K562 (cell line): ENCODE results near the gene WNT8A. TPM values are rescaled to one million over a fixed set of nuclear protein-coding genes. Genes with fewer than 3 reads are reported as not detected.

Experiments
- HNRNPH1 ChIP-seq: fragments of 200-400 bp; formaldehyde crosslinking; optimal IDR thresholded peaks from 2 replicates; pipeline ENCODE3; 2017; ENCODE audit warnings: low read depth, mild to moderate bottlenecking, low read length, moderate library complexity
- MAFK ChIP-seq: IDR thresholded peaks from 2 replicates; pipeline ENCODE4 v1.6.1; 2011; ENCODE audit warnings: low read length, improper control_type of control experiment
- polyA plus RNA-seq, 8 experiments: library from polyadenylated mRNA; depleted of rRNA in 4 of 8; stranded (reverse) in 5 of 8; unstranded in 3 of 8; fragments of >200 nt; fragmentation: Nextera tagmentation in 2 of 8; fragmentation: Illumina TruSeq in 1 of 8; extraction: Ambion mirVana in 2 of 8; extraction: Trizol in 1 of 8; gene quantifications; 2 replicates each; pipeline versions ENCODE4 v1.2.1 to v1.2.3, GENCODE V29; 2011 to 2014; ENCODE audit warnings: inconsistent platforms in 1 of 8, missing spikeins in 1 of 8
- total RNA-seq, 7 experiments: library from RNA; depleted of rRNA in 6 of 7; stranded (reverse); fragments of >200 nt in 6 of 7; fragmentation: Illumina TruSeq in 2 of 7; extraction: Trizol in 2 of 7; gene quantifications; 2 replicates each; pipeline versions ENCODE4 v1.2.1 to v1.2.3, GENCODE V29; 2011 to 2021; ENCODE audit warnings: low replicate concordance in 1 of 7
- TF ChIP-seq, protein P1 (sequence below): fragments of 250-450 bp; sonication (Bioruptor Pico); IDR thresholded peaks from 2 replicates; pipeline ENCODE4 v1.4.0; 2020; ENCODE audit warnings: mild to moderate bottlenecking, moderate library complexity
- TF ChIP-seq, protein P2 (sequence below), 3 experiments: fragments of 200-800 bp in 1 of 3; fragments of 250-450 bp in 1 of 3; fragments of 450-650 bp in 1 of 3; sonication (Bioruptor Pico) in 1 of 3; sonication (Bioruptor generic) in 1 of 3; formaldehyde crosslinking in 1 of 3; IDR thresholded peaks; 2 replicates each; pipeline versions ENCODE4 v1.6.1 to v1.8.0; 2016 to 2022; ENCODE audit warnings: mild to moderate bottlenecking in 2 of 3, missing genetic modification characterization in 2 of 3, missing compliant biosample characterization in 1 of 3, moderate library complexity in 1 of 3

Gene WNT8A
- total and polyA plus RNA-seq, 9 of the 15 experiments (the other 6 are each of a cell fraction or from before 2014, with no cell fraction given) = not detected

DNA sequence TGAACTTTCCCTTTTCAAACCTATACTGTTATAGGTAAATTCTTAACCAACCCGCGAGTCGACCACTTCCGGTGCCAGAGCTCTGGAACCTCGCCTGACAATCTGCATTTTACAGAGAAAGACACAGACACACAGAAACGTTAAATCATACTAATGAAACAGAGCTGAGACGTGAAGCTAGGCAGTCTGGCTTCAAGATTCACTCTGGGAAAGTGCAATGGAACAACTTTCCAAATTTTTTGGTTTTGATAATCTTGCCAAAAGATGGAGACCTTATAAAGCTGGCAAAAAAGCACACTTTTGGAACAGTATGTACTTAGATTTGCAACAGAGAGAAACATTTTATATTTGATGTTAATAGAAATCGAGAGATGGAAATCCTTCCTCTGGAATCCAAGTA is 15.9 kb upstream of the WNT8A start (continued):
- TF ChIP-seq, protein P1, sequence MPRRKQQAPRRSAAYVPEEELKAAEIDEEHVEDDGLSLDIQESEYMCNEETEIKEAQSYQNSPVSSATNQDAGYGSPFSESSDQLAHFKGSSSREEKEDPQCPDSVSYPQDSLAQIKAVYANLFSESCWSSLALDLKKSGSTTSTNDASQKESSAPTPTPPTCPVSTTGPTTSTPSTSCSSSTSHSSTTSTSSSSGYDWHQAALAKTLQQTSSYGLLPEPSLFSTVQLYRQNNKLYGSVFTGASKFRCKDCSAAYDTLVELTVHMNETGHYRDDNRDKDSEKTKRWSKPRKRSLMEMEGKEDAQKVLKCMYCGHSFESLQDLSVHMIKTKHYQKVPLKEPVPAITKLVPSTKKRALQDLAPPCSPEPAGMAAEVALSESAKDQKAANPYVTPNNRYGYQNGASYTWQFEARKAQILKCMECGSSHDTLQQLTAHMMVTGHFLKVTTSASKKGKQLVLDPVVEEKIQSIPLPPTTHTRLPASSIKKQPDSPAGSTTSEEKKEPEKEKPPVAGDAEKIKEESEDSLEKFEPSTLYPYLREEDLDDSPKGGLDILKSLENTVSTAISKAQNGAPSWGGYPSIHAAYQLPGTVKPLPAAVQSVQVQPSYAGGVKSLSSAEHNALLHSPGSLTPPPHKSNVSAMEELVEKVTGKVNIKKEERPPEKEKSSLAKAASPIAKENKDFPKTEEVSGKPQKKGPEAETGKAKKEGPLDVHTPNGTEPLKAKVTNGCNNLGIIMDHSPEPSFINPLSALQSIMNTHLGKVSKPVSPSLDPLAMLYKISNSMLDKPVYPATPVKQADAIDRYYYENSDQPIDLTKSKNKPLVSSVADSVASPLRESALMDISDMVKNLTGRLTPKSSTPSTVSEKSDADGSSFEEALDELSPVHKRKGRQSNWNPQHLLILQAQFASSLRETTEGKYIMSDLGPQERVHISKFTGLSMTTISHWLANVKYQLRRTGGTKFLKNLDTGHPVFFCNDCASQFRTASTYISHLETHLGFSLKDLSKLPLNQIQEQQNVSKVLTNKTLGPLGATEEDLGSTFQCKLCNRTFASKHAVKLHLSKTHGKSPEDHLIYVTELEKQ = no peak
- no peak for TF ChIP-seq MAFK
- TF ChIP-seq, protein P2, sequence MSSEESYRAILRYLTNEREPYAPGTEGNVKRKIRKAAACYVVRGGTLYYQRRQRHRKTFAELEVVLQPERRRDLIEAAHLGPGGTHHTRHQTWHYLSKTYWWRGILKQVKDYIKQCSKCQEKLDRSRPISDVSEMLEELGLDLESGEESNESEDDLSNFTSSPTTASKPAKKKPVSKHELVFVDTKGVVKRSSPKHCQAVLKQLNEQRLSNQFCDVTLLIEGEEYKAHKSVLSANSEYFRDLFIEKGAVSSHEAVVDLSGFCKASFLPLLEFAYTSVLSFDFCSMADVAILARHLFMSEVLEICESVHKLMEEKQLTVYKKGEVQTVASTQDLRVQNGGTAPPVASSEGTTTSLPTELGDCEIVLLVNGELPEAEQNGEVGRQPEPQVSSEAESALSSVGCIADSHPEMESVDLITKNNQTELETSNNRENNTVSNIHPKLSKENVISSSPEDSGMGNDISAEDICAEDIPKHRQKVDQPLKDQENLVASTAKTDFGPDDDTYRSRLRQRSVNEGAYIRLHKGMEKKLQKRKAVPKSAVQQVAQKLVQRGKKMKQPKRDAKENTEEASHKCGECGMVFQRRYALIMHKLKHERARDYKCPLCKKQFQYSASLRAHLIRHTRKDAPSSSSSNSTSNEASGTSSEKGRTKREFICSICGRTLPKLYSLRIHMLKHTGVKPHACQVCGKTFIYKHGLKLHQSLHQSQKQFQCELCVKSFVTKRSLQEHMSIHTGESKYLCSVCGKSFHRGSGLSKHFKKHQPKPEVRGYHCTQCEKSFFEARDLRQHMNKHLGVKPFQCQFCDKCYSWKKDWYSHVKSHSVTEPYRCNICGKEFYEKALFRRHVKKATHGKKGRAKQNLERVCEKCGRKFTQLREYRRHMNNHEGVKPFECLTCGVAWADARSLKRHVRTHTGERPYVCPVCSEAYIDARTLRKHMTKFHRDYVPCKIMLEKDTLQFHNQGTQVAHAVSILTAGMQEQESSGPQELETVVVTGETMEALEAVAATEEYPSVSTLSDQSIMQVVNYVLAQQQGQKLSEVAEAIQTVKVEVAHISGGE (CRISPR knock-in tag; IDR thresholded peaks at IDR 0.05) = no peak
- no peak for TF ChIP-seq HNRNPH1
